GM21528 (cell line): ENCODE results near the gene RB1.
"Not testable (repeated sequence)": the region's sequence is repeated elsewhere in the genome, so short reads cannot be mapped to it uniquely, and the experiment has no call there.

Source experiments
- ATAC-seq: cut with Tn5 transposase; IDR thresholded peaks from one replicate; pipeline ENCODE4 v1.9.1; 2021; ENCODE audit warnings: mild to moderate bottlenecking, moderate library complexity; ENCODE audit not compliant: unreplicated experiment, low FRiP score

Gene RB1

GRCh38 chr13:48344264-48344663 lies 40.7 kb downstream of the RB1 start:
- no peak for ATAC-seq

- no peak for ATAC-seq
Observed at GRCh38 chr13:48346583-48346982, 43.0 kb downstream of the RB1 start.

GRCh38 chr13:48349525-48349924 lies 46.0 kb downstream of the RB1 start:
- ATAC-seq = no peak

- no peak for ATAC-seq
Observed at GRCh38 chr13:48353590-48353989, 50.0 kb downstream of the RB1 start.

GRCh38 chr13:48355524-48355923 lies 52.0 kb downstream of the RB1 start:
- ATAC-seq = not testable (repeated sequence)

GRCh38 chr13:48356750-48357149 lies 53.2 kb downstream of the RB1 start:
- ATAC-seq = no peak

- ATAC-seq = no peak
Observed at GRCh38 chr13:48369988-48370387, 66.4 kb downstream of the RB1 start.

GRCh38 chr13:48370815-48371214 lies 67.3 kb downstream of the RB1 start:
- no peak for ATAC-seq

GRCh38 chr13:48377857-48378256 lies 74.3 kb downstream of the RB1 start:
- ATAC-seq = no peak

- no peak for ATAC-seq
Observed at GRCh38 chr13:48380581-48380980, 77.0 kb downstream of the RB1 start.

GRCh38 chr13:48383384-48383783 lies 79.8 kb downstream of the RB1 start:
- no peak for ATAC-seq

GRCh38 chr13:48386816-48387215 lies 83.3 kb downstream of the RB1 start:
- ATAC-seq = no peak

GRCh38 chr13:48391257-48391656 lies 87.7 kb downstream of the RB1 start:
- ATAC-seq = no peak

- ATAC-seq = no peak
Observed at GRCh38 chr13:48393030-48393697, 89.6 kb downstream of the RB1 start.

GRCh38 chr13:48393698-48394085 lies 90.1 kb downstream of the RB1 start:
- no peak for ATAC-seq

- no peak for ATAC-seq
Observed at GRCh38 chr13:48397744-48398143, 94.2 kb downstream of the RB1 start.

GRCh38 chr13:48398450-48399095 lies 95.0 kb downstream of the RB1 start:
- ATAC-seq = no peak

GRCh38 chr13:48400090-48400694 lies 96.6 kb downstream of the RB1 start:
- ATAC-seq = no peak

- ATAC-seq = peak; percentile 44
Observed at GRCh38 chr13:48400850-48401291, 97.3 kb downstream of the RB1 start.

GRCh38 chr13:48401480-48401879 lies 97.9 kb downstream of the RB1 start:
- ATAC-seq = no peak

GRCh38 chr13:48402325-48402932 lies 98.9 kb downstream of the RB1 start:
- no peak for ATAC-seq
